H1 (cell line): ENCODE results near the gene PLK5. TPM values are rescaled to one million over a fixed set of nuclear protein-coding genes. Genes with fewer than 3 reads are reported as not detected.
A peak's percentile ranks its signal among the peaks of the same experiment; 100 is the strongest.

Source experiments
- CTCF ChIA-PET: fragments of 300-600 bp; sonication (Branson Sonifier 250); formaldehyde crosslinking; loops from one replicate; lab custom pipeline; 2021; ENCODE audit not compliant: partially characterized antibody; lab: Charles Lee
- POLR2A ChIA-PET: fragments of 300-600 bp; sonication (Branson Sonifier 250); formaldehyde crosslinking; loops from one replicate; lab custom pipeline; 2021; ENCODE audit warnings: inconsistent platforms; ENCODE audit not compliant: partially characterized antibody; lab: Charles Lee
- DNase-seq, 2 experiments: peaks; one replicate each; pipeline versions ENCODE4 v3.0.0 to v3.0.0-alpha.2; 2010 to 2022; ENCODE audit warnings: low spot score in 2 of 2, low read depth in 1 of 2, mixed read lengths in 1 of 2
- FAIRE-seq: peaks from 2 replicates; lab custom pipeline; 2011; peaks lifted over from hg19 to GRCh38; lab: Jason Lieb, UNC
- H2AFZ ChIP-seq: 2 replicates; pipeline ENCODE4 v1.8.1; 2012; ENCODE audit warnings: low read length, inconsistent platforms
- H2AK5ac ChIP-seq: 2 replicates; pipeline ENCODE4 v1.6.1; 2013; ENCODE audit warnings: low read depth, low read length
- H2BK120ac ChIP-seq: replicated peaks from 2 replicates; pipeline ENCODE3; 2013; ENCODE audit warnings: low read depth, low read length, inconsistent platforms
- H2BK12ac ChIP-seq: 2 replicates; pipeline ENCODE4 v1.6.1; 2013; ENCODE audit warnings: low read depth, low read length
- H2BK15ac ChIP-seq: 2 replicates; pipeline ENCODE4 v1.6.1; 2013; ENCODE audit warnings: low read length
- H2BK20ac ChIP-seq: 2 replicates; pipeline ENCODE4 v1.6.1; 2013; ENCODE audit warnings: low read length
- H2BK5ac ChIP-seq: 2 replicates; pipeline ENCODE4 v1.6.1; 2013; ENCODE audit warnings: low read depth, low read length
- H3K14ac ChIP-seq: 2 replicates; pipeline ENCODE4 v1.6.1; 2013; ENCODE audit warnings: inconsistent platforms; ENCODE audit not compliant: insufficient read length
- H3K18ac ChIP-seq: 2 replicates; pipeline ENCODE4 v1.6.1; 2013; ENCODE audit warnings: low read length; ENCODE audit errors: extremely low read depth
- H3K23ac ChIP-seq: 2 replicates; pipeline ENCODE4 v1.6.1; 2013; ENCODE audit warnings: inconsistent platforms; ENCODE audit not compliant: insufficient read length
- H3K23me2 ChIP-seq: 2 replicates; pipeline ENCODE4 v1.6.1; 2013; ENCODE audit warnings: low read depth, low read length
- H3K27ac ChIP-seq: 2 replicates; pipeline ENCODE4 v1.6.1; 2011; ENCODE audit warnings: low read depth, low read length, inconsistent platforms
- H3K27me3 ChIP-seq, 4 experiments: replicated peaks in 1 of 4; 1 replicate in 1 of 4; 2 replicates in 3 of 4; pipeline versions ENCODE4 v1.6.1 to v1.8.1; 2011 to 2013; ENCODE audit warnings: low read length in 3 of 4, mild to moderate bottlenecking in 3 of 4, inconsistent platforms in 2 of 4, mixed read lengths in 2 of 4, moderate library complexity in 1 of 4; ENCODE audit not compliant: control insufficient read depth in 3 of 4, insufficient read depth in 3 of 4; ENCODE audit errors: extremely low read depth in 1 of 4
- H3K36me3 ChIP-seq, 4 experiments: 2 replicates each; pipeline versions ENCODE4 v1.6.1 to v1.8.1; 2011 to 2013; ENCODE audit warnings: mild to moderate bottlenecking in 4 of 4, low read length in 3 of 4, moderate library complexity in 2 of 4, control low read depth in 1 of 4, inconsistent platforms in 1 of 4; ENCODE audit not compliant: insufficient read depth in 4 of 4, control insufficient read depth in 2 of 4
- H3K4ac ChIP-seq: replicated peaks from 2 replicates; pipeline ENCODE3; 2013; ENCODE audit warnings: low read length, low read depth, mixed read lengths, inconsistent platforms; ENCODE audit not compliant: insufficient read length
- H3K4me1 ChIP-seq, 4 experiments: replicated peaks in 1 of 4; 1 replicate in 1 of 4; 2 replicates in 3 of 4; pipeline versions ENCODE4 v1.6.1 to v1.8.1; 2011 to 2013; ENCODE audit warnings: low read length in 3 of 4, inconsistent platforms in 2 of 4, mixed read lengths in 1 of 4; ENCODE audit not compliant: insufficient read depth in 4 of 4, control insufficient read depth in 3 of 4
- H3K4me2 ChIP-seq, 2 experiments: 2 replicates each; pipeline versions ENCODE4 v1.6.1 to v1.8.1; 2011 to 2013; ENCODE audit warnings: low read depth in 2 of 2, low read length in 2 of 2, control low read depth in 1 of 2, inconsistent platforms in 1 of 2, mild to moderate bottlenecking in 1 of 2; ENCODE audit not compliant: insufficient read depth in 1 of 2
- H3K4me3 ChIP-seq, 4 experiments: fragments of 200-600, 300-600 bp in 1 of 4; sonication (generic), shearing (Covaris generic), sonication (Bioruptor Twin) in 1 of 4; 2 replicates each; pipeline versions ENCODE4 v1.5.1 to v1.8.1; 2011 to 2016; ENCODE audit warnings: low read length in 4 of 4, low read depth in 3 of 4, control low read depth in 2 of 4, inconsistent platforms in 2 of 4, mild to moderate bottlenecking in 2 of 4, mixed read lengths in 1 of 4, moderate library complexity in 1 of 4; ENCODE audit not compliant: insufficient read depth in 2 of 4; ENCODE audit errors: extremely low read depth in 1 of 4
- H3K56ac ChIP-seq: replicated peaks from 2 replicates; pipeline ENCODE3; 2013; ENCODE audit warnings: low read depth, mild to moderate bottlenecking, mixed read lengths, low read length, inconsistent platforms; ENCODE audit not compliant: insufficient read length
- H3K79me1 ChIP-seq: 2 replicates; pipeline ENCODE4 v1.6.1; 2013; ENCODE audit warnings: low read depth, low read length, control low read depth
- H3K79me2 ChIP-seq, 2 experiments: 2 replicates each; pipeline versions ENCODE4 v1.6.1 to v1.8.1; 2012 to 2013; ENCODE audit warnings: low read length in 2 of 2, mild to moderate bottlenecking in 2 of 2, inconsistent platforms in 1 of 2; ENCODE audit not compliant: insufficient read depth in 2 of 2, control insufficient read depth in 1 of 2
- H3K9ac ChIP-seq, 4 experiments: replicated peaks in 1 of 4; 1 replicate in 1 of 4; 2 replicates in 3 of 4; pipeline versions ENCODE4 v1.6.1 to v1.8.1; 2011 to 2013; ENCODE audit warnings: low read depth in 3 of 4, low read length in 3 of 4, control low read depth in 2 of 4, mild to moderate bottlenecking in 2 of 4, moderate library complexity in 2 of 4, inconsistent platforms in 1 of 4; ENCODE audit errors: extremely low read depth in 1 of 4
- H3K9me3 ChIP-seq, 2 experiments: 2 replicates each; pipeline versions ENCODE4 v1.6.1 to v1.8.1; 2012 to 2013; ENCODE audit warnings: mild to moderate bottlenecking in 2 of 2, moderate library complexity in 2 of 2, control low read depth in 1 of 2, inconsistent platforms in 1 of 2, low read depth in 1 of 2, low read length in 1 of 2, mixed read lengths in 1 of 2; ENCODE audit not compliant: insufficient read depth in 2 of 2
- H4K20me1 ChIP-seq, 2 experiments: replicated peaks in 1 of 2; 2 replicates each; pipeline versions ENCODE3 to v1.8.1; 2011 to 2013; ENCODE audit warnings: inconsistent platforms in 2 of 2, low read length in 2 of 2, mild to moderate bottlenecking in 1 of 2; ENCODE audit not compliant: insufficient read depth in 2 of 2, control insufficient read depth in 1 of 2
- H4K5ac ChIP-seq: 2 replicates; pipeline ENCODE4 v1.6.1; 2013; ENCODE audit warnings: low read length, low read depth, mixed read lengths, inconsistent platforms; ENCODE audit not compliant: insufficient read length
- H4K8ac ChIP-seq: 2 replicates; pipeline ENCODE4 v1.8.0; 2013; ENCODE audit warnings: mild to moderate bottlenecking, moderate library complexity, low read length, inconsistent platforms; ENCODE audit not compliant: insufficient read depth; ENCODE audit errors: extremely low read depth
- H4K91ac ChIP-seq: replicated peaks from 2 replicates; pipeline ENCODE3; 2013; ENCODE audit warnings: low read length, mixed read lengths, inconsistent platforms; ENCODE audit not compliant: insufficient read length
- ATF3 ChIP-seq: IDR thresholded peaks from 2 replicates; pipeline ENCODE4 v1.6.1; 2011; ENCODE audit warnings: low read depth, mild to moderate bottlenecking, low read length; ENCODE audit not compliant: insufficient read depth
- NANOG ChIP-seq: IDR thresholded peaks from 2 replicates; pipeline ENCODE4 v1.6.1; 2011; ENCODE audit warnings: low read length, low read depth, mild to moderate bottlenecking, inconsistent platforms; ENCODE audit not compliant: insufficient read depth, poor library complexity, severe bottlenecking
- NRF1 ChIP-seq: IDR thresholded peaks from 2 replicates; pipeline ENCODE4 v1.6.1; 2011; ENCODE audit warnings: mild to moderate bottlenecking, low read depth, low read length, improper control_type of control experiment
- SP4 ChIP-seq: IDR thresholded peaks from 2 replicates; pipeline ENCODE4 v1.6.1; 2012; ENCODE audit warnings: low read length, inconsistent platforms
- TCF12 ChIP-seq: IDR thresholded peaks from 2 replicates; pipeline ENCODE4 v1.6.1; 2011; ENCODE audit warnings: low read depth, mild to moderate bottlenecking, low read length
- ZNF274 ChIP-seq: IDR thresholded peaks from 2 replicates; pipeline ENCODE4 v1.7.0; 2012; ENCODE audit warnings: low read length, borderline replicate concordance; ENCODE audit errors: extremely low read depth
- WGBS, 2 experiments: shearing (Covaris generic) in 1 of 2; methylation state at CpG; one replicate each; pipeline versions ENCODE4 v1.1.6 to v1.1.7; 2013 to 2015; ENCODE audit warnings: low lambda C conversion rate in 2 of 2, mixed read lengths in 2 of 2, inconsistent platforms in 1 of 2, low coverage in 1 of 2, missing lambda C conversion rate in 1 of 2; ENCODE audit not compliant: insufficient replicate concordance in 2 of 2, insufficient coverage in 1 of 2, insufficient read length in 1 of 2; ENCODE audit errors: extremely low coverage in 1 of 2, missing lambda C conversion rate in 1 of 2; 5-methylcytosine and 5-hydroxymethylcytosine counted together
- polyA plus RNA-seq, 7 experiments: library from polyadenylated mRNA; depleted of rRNA in 3 of 7; stranded (reverse) in 5 of 7; unstranded in 2 of 7; fragments of >200 nt in 5 of 7; fragments of 200-250 nt in 2 of 7; gene quantifications; 1 replicate in 5 of 7; 2 replicates in 1 of 7; 4 replicates in 1 of 7; pipeline versions ENCODE4 v1.2.1 to v1.2.3, GENCODE V29; 2011 to 2013; ENCODE audit warnings: missing spikeins in 2 of 7, mixed read lengths in 2 of 7
- total RNA-seq: library from RNA; stranded (reverse); fragmentation: NEBNext Ultra II Directional; extraction: Animal tissue kit (Norgen Biotek cat#: 25700); gene quantifications from 2 replicates; pipeline ENCODE4 v1.2.1, GENCODE V29; 2021

The PLK5 gene
- total and polyA plus RNA-seq, 2 of the 8 experiments (the other 6 are each of a cell fraction or from before 2014, with no cell fraction given), result 0.43 to 0.45 TPM

DNA sequence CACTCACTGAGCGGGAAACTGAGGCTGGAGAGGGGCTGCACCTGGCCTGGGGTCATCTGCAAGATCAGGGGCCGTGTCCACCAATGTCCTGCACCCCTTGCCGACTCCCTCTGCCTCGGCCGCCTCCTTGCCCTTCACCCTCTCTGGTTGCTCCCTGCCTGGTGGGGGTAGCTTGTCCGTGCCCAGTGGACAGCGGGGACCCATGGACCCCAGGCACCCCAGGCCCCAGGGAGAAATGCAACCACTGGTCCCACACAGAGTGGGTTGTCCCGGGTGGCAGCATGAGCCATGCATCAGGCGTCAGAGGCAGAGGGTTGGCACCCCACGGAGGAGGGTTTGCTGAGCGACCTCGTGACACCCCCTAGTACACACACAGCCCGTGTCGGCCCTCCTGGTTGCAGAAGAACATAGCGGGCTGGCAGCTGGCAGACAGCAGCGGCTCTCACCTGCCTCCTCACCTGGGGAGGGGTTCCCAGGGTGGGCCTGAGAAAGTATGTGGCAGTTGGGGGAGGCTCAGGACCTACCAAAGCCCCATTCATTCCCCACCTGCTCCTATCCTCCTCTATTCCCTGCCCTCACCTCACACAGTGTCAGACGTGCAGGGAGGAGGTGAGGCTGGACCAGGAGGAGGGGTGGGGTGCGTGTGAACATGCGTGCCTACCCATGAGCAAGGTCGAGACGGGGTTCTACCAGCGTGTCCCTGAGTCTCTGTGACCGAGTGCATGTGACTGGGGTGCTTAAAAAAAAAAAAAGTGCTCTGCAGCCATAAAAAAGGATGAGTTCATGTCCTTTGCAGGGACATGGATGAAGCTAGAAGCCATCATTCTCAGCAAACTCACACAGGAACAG lies 19.7 kb upstream of the PLK5 start:
- DNase-seq (no peak), FAIRE-seq (no peak)
- 75% methylated on average over 21 of the region's 23 CpGs; no CpG with 5 or more reads in 1 of the 2 experiments for WGBS, 2 experiments
- H3K27ac ChIP-seq, result no peak overlapping the region
- no peaks in the 10 kb centered on the region for H3K36me3 ChIP-seq
- no peak overlapping the region for H3K14ac ChIP-seq
- peak overlapping the region; percentile 26; the same call in 1 of the 2 replicates for H2BK5ac ChIP-seq
- peaks cover 0 to 19% (median 16%) of the 10 kb centered on the region in 4 experiments; a peak in 5 of 7 replicates for H3K27me3 ChIP-seq
- H4K20me1 ChIP-seq, result no peaks in the 10 kb centered on the region
- peak overlapping the region; percentile 72 for H2BK15ac ChIP-seq
- H3K4ac ChIP-seq, result no peak overlapping the region
- no peak overlapping the region for H3K18ac ChIP-seq
- peaks cover 0 to 11% (median 7%) of the 10 kb centered on the region in 4 experiments; a peak in 5 of 7 replicates for H3K4me1 ChIP-seq
- H2BK12ac ChIP-seq, result peak overlapping the region; percentile 39; the same call in 1 of the 2 replicates
- H3K79me2 ChIP-seq, result no peaks in the 10 kb centered on the region
- peak overlapping the region; percentile 63; the same call in 1 of the 2 replicates for H2AFZ ChIP-seq
- POLR2A ChIA-PET, result interaction anchor here (1.0 to 1.3 kb wide), 2 partner anchors 29 to 36 kb away, joined by 3 read pairs; no protein-coding TSS in a partner anchor
- H2BK120ac ChIP-seq, result no peak overlapping the region
- H3K4me2 ChIP-seq, result peak overlapping the region; percentile 54 to 62; a peak in 3 of 4 replicates
- peak overlapping the region; percentile 21 for H3K56ac ChIP-seq
- H2BK20ac ChIP-seq, result no peak overlapping the region; the same call in 1 of the 2 replicates
- CTCF ChIA-PET, result interaction anchor here (0.6 to 3.9 kb wide), 6 partner anchors 10 to 257 kb away, joined by 3 to 14 read pairs (median 6); partner anchors contain the start of gene REEP6
- H3K79me1 ChIP-seq, result no peaks in the 10 kb centered on the region
- H4K8ac ChIP-seq, result peak overlapping the region; percentile 82
- no peak overlapping the region for H4K5ac ChIP-seq
- H3K9me3 ChIP-seq, result peaks cover 5 to 11% of the 10 kb centered on the region in 2 experiments; a peak in 2 of 4 replicates
- H2AK5ac ChIP-seq, result no peak overlapping the region
- H3K23me2 ChIP-seq, result peaks cover 10% of the 10 kb centered on the region; the same call in 1 of the 2 replicates
- TF ChIP-seq NRF1, result no peak
- TF ChIP-seq TCF12, result no peak
- TF ChIP-seq ATF3, result no peak
- TF ChIP-seq SP4, result no peak
- TF ChIP-seq NANOG, result no peak
- no peak for TF ChIP-seq ZNF274
- no peak overlapping the region for H3K9ac ChIP-seq
- peak overlapping the region in 2 of 4 experiments; percentile 18 to 52; a peak in 3 of 8 replicates for H3K4me3 ChIP-seq
- no peak overlapping the region for H3K23ac ChIP-seq
- H4K91ac ChIP-seq, result no peak overlapping the region
